OCI-LY7 (cell line): ENCODE measurements around the gene MTM1. TPM values are rescaled to one million over a fixed set of nuclear protein-coding genes. Genes with fewer than 3 reads are reported as not detected.

ENCODE experiments used
- BruUV-seq: library from RNA; stranded (reverse); fragments of 400-500 nt; replicated peaks from 2 replicates; lab custom pipeline; 2021; lab: Mats Ljungman, UMichigan
- CTCF ChIA-PET: fragments of 300-600 bp; sonication (Branson Sonifier 250); formaldehyde crosslinking; loops from one replicate; lab custom pipeline; 2022; ENCODE audit warnings: antibody characterized with exemption; ENCODE audit not compliant: unreplicated experiment; lab: Charles Lee
- POLR2A ChIA-PET: fragments of 300-600 bp; sonication (Branson Sonifier 250); formaldehyde crosslinking; loops from one replicate; lab custom pipeline; 2022; ENCODE audit warnings: antibody characterized with exemption; lab: Charles Lee
- DNase-seq: peaks from one replicate; pipeline ENCODE4 v3.0.0-alpha.2; 2015; ENCODE audit warnings: low spot score
- H2AFZ ChIP-seq: fragments of 200-600 bp; sonication (generic), shearing (Covaris generic); 2 replicates; pipeline ENCODE4 v1.6.1; 2014; ENCODE audit warnings: mild to moderate bottlenecking, antibody characterized with exemption, low read length, moderate library complexity
- H3K27ac ChIP-seq: fragments of 200-600 bp; sonication (generic); 2 replicates; pipeline ENCODE4 v1.5.1; 2014; ENCODE audit warnings: mixed run types, low read depth, mild to moderate bottlenecking, moderate library complexity, low read length, inconsistent platforms; ENCODE audit not compliant: poor library complexity, severe bottlenecking
- H3K36me3 ChIP-seq: fragments of 200-600 bp; sonication (generic); 2 replicates; pipeline ENCODE4 v1.6.1; 2014; ENCODE audit warnings: mild to moderate bottlenecking, antibody characterized with exemption, low read length, moderate library complexity, mixed read lengths; ENCODE audit not compliant: insufficient read depth
- H3K4me1 ChIP-seq: fragments of 200-600 bp; sonication (generic); 2 replicates; pipeline ENCODE4 v1.5.1; 2014; ENCODE audit warnings: mild to moderate bottlenecking, low read length; ENCODE audit not compliant: insufficient read depth, poor library complexity, severe bottlenecking
- H3K4me2 ChIP-seq: fragments of 200-600 bp; sonication (generic); 2 replicates; pipeline ENCODE4 v1.6.1; 2014; ENCODE audit warnings: mild to moderate bottlenecking, low read length
- H3K4me3 ChIP-seq: fragments of 200-600 bp; sonication (generic); 2 replicates; pipeline ENCODE4 v1.5.1; 2014; ENCODE audit warnings: mild to moderate bottlenecking, low read depth, low read length; ENCODE audit not compliant: poor library complexity, severe bottlenecking
- H3K79me2 ChIP-seq: fragments of 200-600 bp; sonication (generic); 2 replicates; pipeline ENCODE4 v1.6.1; 2016; ENCODE audit warnings: low read depth, mild to moderate bottlenecking, low read length, moderate library complexity, mixed read lengths; ENCODE audit not compliant: insufficient read depth
- H3K9me2 ChIP-seq: fragments of 200-600 bp; sonication (generic); 2 replicates; pipeline ENCODE4 v1.6.1; 2016; ENCODE audit warnings: mild to moderate bottlenecking, low read length, mixed read lengths; ENCODE audit not compliant: insufficient read depth
- H3K9me3 ChIP-seq: fragments of 200-600 bp; sonication (generic); 2 replicates; pipeline ENCODE4 v1.6.1; 2014; ENCODE audit warnings: mild to moderate bottlenecking, mixed run types, low read length, mixed read lengths
- H4K20me1 ChIP-seq: fragments of 200-600 bp; sonication (generic); 2 replicates; pipeline ENCODE4 v1.6.1; 2014; ENCODE audit warnings: mild to moderate bottlenecking, antibody characterized with exemption, low read length, moderate library complexity, mixed read lengths; ENCODE audit not compliant: insufficient read depth
- EZH2phosphoT487 ChIP-seq: fragments of 200-600 bp; sonication (generic); IDR thresholded peaks from 2 replicates; pipeline ENCODE4 v1.6.1; 2018; ENCODE audit warnings: low read depth, borderline replicate concordance, mild to moderate bottlenecking, mixed run types, antibody characterized with exemption, low read length, moderate library complexity, mixed read lengths
- intact Hi-C: fragments of 100-400 bp; cut with micrococcal nuclease; formaldehyde crosslinking; loops from one replicate; pipeline ENCODE4 v1.10.0; 2022; ENCODE audit not compliant: unreplicated experiment
- total RNA-seq, 2 experiments: library from RNA; depleted of rRNA in 1 of 2; stranded (reverse); fragments of >200 nt in 1 of 2; shearing (Covaris generic) in 1 of 2; gene quantifications; 2 replicates each; pipeline ENCODE4 v1.2.3, GENCODE V29; 2014 to 2022
- TF ChIP-seq, protein P1 (sequence below): fragments of 200-600 bp; sonication (generic); conservative IDR thresholded peaks from 2 replicates; pipeline ENCODE4 v1.5.1; 2014; ENCODE audit warnings: mild to moderate bottlenecking, antibody characterized with exemption, low read length, moderate library complexity, mixed read lengths

MTM1 gene
- total RNA-seq, 2 experiments from 2014 or later = 6.0 to 19.7 TPM

DNA sequence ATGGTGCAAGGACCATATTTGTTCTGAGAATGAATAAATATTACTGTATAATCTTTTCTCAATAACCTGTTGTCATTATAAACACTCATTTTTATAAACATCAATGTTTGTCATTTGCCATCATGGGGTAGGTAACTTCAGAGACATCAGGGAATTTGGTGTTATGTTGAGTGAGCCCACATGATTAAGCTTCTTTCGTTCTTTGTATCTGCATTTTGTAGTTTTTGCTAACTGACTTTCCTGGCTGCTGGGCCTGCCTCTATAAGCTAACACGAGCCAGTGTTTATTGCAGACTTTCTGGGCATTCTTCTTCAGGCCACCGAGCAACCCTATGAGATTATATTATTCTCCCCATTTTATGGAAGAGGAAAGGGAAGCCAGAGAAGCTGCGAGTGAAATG lies 76.0 kb downstream of the MTM1 start:
- CTCF ChIA-PET = no interaction called here
- no peak for DNase-seq
- no peak overlapping the region for H2AFZ ChIP-seq
- BruUV-seq = no TSS peak
- no peaks in the 10 kb centered on the region for H3K4me1 ChIP-seq
- no peaks in the 10 kb centered on the region for H3K9me3 ChIP-seq
- H3K4me2 ChIP-seq = no peak overlapping the region
- H3K36me3 ChIP-seq = no peaks in the 10 kb centered on the region
- H3K4me3 ChIP-seq = no peak overlapping the region
- no peak overlapping the region for H3K27ac ChIP-seq
- H3K79me2 ChIP-seq = no peaks in the 10 kb centered on the region
- TF ChIP-seq, protein P1, sequence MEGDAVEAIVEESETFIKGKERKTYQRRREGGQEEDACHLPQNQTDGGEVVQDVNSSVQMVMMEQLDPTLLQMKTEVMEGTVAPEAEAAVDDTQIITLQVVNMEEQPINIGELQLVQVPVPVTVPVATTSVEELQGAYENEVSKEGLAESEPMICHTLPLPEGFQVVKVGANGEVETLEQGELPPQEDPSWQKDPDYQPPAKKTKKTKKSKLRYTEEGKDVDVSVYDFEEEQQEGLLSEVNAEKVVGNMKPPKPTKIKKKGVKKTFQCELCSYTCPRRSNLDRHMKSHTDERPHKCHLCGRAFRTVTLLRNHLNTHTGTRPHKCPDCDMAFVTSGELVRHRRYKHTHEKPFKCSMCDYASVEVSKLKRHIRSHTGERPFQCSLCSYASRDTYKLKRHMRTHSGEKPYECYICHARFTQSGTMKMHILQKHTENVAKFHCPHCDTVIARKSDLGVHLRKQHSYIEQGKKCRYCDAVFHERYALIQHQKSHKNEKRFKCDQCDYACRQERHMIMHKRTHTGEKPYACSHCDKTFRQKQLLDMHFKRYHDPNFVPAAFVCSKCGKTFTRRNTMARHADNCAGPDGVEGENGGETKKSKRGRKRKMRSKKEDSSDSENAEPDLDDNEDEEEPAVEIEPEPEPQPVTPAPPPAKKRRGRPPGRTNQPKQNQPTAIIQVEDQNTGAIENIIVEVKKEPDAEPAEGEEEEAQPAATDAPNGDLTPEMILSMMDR = no peak
- TF ChIP-seq EZH2phosphoT487 = no peak
- H3K9me2 ChIP-seq = no peaks in the 10 kb centered on the region
- intact Hi-C loops = no loop called here
- POLR2A ChIA-PET = interaction anchor here (1.3 kb wide), 1 partner anchor 9 kb away, joined by 4 read pairs; no protein-coding TSS in a partner anchor
- H4K20me1 ChIP-seq = no peaks in the 10 kb centered on the region

DNA sequence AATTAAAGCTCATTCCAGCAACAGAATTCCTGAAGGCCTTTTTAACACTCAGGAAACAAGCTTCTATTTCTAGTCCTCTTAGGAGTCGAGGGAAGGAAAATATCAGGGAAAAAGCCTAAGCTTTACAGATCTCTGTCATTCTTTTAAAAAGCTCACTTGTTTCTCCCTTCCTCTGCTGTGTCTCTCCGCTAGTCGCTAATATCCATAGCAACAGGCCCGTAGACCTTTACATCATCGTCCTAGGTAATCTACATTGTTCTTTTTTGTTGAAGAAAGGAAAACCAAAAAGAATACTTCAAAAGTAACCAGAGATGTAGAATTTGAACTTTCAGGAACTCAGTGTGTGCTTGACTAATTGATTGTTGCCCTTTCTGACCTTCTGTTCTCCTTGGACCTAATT lies 78.9 kb downstream of the MTM1 start:
- Histone ChIP-seq H4K20me1 (no peaks in the 10 kb centered on the region), H3K36me3 (no peaks in the 10 kb centered on the region), H3K4me1 (no peaks in the 10 kb centered on the region), H3K27ac (no peak overlapping the region), H3K79me2 (no peaks in the 10 kb centered on the region), H2AFZ (no peak overlapping the region), H3K9me2 (no peaks in the 10 kb centered on the region), H3K4me3 (no peak overlapping the region), H3K4me2 (no peak overlapping the region), H3K9me3 (no peaks in the 10 kb centered on the region)
- TF ChIP-seq, protein P1 = no peak
- TF ChIP-seq EZH2phosphoT487 = no peak
- no TSS peak for BruUV-seq
- no peak for DNase-seq
- intact Hi-C loops = no loop called here
- CTCF ChIA-PET = no interaction called here
- POLR2A ChIA-PET = interaction anchor here (0.6 to 1.3 kb wide), 2 partner anchors 11 to 362 kb away, joined by 4 to 6 read pairs; no protein-coding TSS in a partner anchor

DNA sequence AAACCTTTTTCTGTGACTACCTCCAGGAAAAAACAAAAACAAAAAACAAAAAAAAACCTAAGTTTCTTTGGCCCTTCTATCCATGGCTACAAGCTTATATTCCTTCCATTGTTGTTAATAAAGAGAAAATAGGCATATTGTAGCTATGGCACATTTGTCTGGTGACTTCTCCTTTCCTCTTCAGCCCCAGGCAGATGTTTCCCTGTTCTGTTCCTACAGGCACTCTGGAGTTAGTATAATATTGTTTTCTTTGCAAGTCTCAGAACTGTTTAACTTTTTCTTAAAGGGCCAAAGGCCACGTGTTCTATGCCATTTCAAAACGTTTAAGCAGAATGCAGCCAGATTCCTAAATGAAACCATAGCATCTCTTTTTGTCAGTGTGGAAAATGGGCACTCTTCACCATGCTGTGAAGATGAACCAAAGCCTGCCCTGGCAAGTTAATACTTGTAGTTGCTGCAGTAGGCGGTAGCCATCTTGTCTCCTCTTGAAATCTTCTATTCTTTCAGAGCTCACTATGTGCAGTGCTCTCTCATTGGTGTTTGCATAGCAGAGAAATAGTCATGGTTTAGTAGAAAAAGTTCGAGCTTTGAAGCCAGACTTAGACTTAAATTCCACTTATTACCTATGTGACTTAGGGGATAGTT lies 80.0 kb downstream of the MTM1 start:
- no TSS peak for BruUV-seq
- no peak overlapping the region for H3K27ac ChIP-seq
- no peak for DNase-seq
- H2AFZ ChIP-seq = no peak overlapping the region
- ChIA-PET CTCF (no interaction called here), POLR2A (interaction anchor here (0.7 kb wide), 1 partner anchor 319 kb away, joined by 3 read pairs; no protein-coding TSS in a partner anchor)
- no peak overlapping the region for H3K4me3 ChIP-seq
- no peaks in the 10 kb centered on the region for H3K9me3 ChIP-seq
- no peaks in the 10 kb centered on the region for H3K4me1 ChIP-seq
- intact Hi-C loops = no loop called here
- TF ChIP-seq, protein P1 = no peak
- H3K4me2 ChIP-seq = no peak overlapping the region
- no peaks in the 10 kb centered on the region for H4K20me1 ChIP-seq
- no peaks in the 10 kb centered on the region for H3K79me2 ChIP-seq
- H3K36me3 ChIP-seq = no peaks in the 10 kb centered on the region
- no peaks in the 10 kb centered on the region for H3K9me2 ChIP-seq
